DND-41 (cell line): ENCODE measurements around the gene UNCX.

Experiments used
- CTCF ChIP-seq: IDR thresholded peaks from 2 replicates; pipeline ENCODE4 v1.5.1; 2012; ENCODE audit warnings: borderline replicate concordance, low read length, moderate library complexity, mild to moderate bottlenecking; ENCODE audit not compliant: poor library complexity, severe bottlenecking; ENCODE audit errors: extremely low read depth
- EZH2 ChIP-seq: IDR thresholded peaks from 3 replicates; pipeline ENCODE4 v1.6.1; 2012; ENCODE audit warnings: borderline replicate concordance, low read depth, mild to moderate bottlenecking, moderate library complexity, low read length, inconsistent platforms; ENCODE audit not compliant: severe bottlenecking

- TF ChIP-seq EZH2: no peak
- TF ChIP-seq CTCF: no peak
These were observed 6.5 kb downstream of the UNCX start for GRCh38 chr7:1238931-1239802.
